HG03432 (cell line): ENCODE measurements around the gene C19orf53.
"Not testable (repeated sequence)": the region's sequence is repeated elsewhere in the genome, so short reads cannot be mapped to it uniquely, and the experiment has no call there.

Source experiments
- ATAC-seq: cut with Tn5 transposase; IDR thresholded peaks from one replicate; pipeline ENCODE4 v1.9.1; 2021; ENCODE audit warnings: mild to moderate bottlenecking, moderate library complexity; ENCODE audit not compliant: unreplicated experiment

Gene C19orf53

DNA sequence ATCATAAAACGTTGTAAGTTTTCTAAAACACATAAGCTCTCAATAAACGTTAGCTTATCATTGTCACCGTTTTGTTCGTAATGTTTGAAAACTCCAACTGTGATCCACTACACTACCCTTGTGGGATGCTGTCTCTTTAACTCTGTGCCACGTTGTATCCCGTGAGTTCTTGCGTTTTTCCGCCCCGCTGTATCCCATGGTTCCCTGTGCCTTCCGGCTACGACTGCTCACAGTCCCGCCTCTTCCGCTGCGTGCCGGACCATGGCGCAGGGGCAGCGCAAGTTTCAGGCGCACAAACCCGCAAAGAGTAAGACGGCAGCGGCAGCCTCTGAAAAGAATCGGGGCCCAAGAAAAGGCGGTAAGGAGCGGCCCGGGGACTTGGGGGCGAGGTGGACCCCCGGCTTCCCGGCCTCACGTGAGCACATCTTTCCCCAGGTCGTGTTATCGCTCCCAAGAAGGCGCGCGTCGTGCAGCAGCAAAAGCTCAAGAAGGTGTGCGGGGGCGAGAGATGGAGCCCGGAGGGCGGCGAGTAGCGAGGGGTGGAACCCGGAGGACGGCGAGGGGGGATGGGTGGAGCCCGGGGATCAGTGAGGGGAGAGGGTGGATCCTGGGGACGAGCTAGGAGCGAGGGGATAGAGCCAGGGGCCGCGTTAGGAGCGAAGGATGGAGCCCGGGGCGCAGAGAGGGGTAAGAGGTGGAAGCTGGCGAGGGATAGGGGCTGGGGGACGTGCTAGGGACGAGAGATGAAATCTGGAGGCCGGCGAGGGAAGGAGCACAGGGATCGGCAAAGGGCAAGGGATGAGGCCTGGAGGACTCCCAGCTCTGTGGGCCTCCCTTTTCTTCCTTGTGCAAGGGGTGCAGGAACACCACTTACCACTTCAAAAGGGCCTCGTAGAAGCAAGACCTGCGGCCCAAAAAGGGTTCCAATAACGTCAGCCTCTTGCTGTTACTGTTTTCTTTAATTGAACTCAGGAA, at the start of gene C19orf53:
C19orf53 (plus strand) TSS at position 240 of the 975 bp plus-strand sequence; CDS start at position 262, 22 bp downstream.
- peak; percentile 92 for ATAC-seq

- ATAC-seq = no peak
These were observed 47.9 kb upstream of the C19orf53 start for GRCh38 chr19:13726323-13726722.

- ATAC-seq = no peak
These were observed 46.5 kb upstream of the C19orf53 start for GRCh38 chr19:13727798-13728197.

DNA sequence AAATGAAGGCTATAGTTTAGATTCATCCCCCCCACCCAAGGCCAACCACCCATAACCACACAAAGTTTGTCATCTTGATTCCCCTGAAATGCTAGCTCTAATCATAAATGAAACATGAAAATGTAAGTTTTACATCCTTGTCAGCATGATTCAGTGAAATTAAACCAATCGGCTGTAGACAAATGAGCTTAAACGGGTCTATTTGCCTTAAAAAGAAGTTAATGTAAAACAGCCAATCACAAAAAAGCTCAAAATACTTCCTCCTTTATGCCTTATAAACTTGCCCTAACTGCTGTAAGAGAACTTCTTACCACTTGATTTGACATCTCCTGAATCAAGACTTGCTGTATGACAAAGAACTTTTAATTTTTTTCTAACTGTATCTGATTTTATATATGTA, 44.4 kb upstream of the C19orf53 start:
- no peak for ATAC-seq

GRCh38 chr19:13731147-13731964, 42.9 kb upstream of the C19orf53 start:
- ATAC-seq = peak; percentile 95

DNA sequence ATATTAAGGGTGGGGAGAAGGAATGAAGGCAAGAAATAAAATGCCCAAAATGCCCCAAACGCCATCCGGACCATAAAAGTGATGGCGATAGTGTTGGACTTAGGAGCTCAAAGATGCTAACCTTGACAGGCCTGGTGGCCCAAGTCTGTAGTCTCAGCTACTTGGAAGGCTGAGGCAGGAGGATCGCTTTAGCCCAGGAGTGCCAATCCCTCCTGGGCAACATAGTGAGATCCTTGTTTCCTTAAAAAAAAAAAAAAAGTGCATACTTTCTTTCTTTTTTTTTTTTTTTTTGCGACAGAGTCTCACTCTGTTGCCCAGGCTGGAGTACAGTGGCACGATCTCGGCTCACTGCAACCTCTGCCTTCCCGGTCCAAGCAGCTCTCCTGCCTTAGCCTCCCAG, 41.9 kb upstream of the C19orf53 start:
- no peak for ATAC-seq

- no peak for ATAC-seq
These were observed 39.5 kb upstream of the C19orf53 start for GRCh38 chr19:13734751-13735150.

DNA sequence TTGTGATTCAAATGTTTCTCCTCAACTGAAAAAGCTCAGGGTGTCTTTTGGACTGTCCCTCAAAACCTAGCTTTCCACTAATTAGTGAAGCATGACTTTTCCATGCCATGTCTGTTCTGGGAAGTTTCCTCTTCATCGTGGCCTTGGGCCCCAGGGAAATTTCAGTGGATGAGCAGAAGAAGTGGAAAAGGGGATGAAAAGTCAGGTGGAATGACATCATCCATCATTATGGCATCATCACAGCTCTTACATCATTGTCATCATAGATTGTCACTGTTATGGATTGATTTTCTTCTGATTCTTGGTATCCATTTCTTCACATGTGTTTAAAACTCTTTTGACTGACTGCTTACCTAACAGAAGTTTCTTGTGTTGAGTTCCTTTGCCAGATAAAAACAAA, 36.2 kb upstream of the C19orf53 start:
- no peak for ATAC-seq

- no peak for ATAC-seq
These were observed 32.4 kb upstream of the C19orf53 start for GRCh38 chr19:13741893-13742292.

GRCh38 chr19:13742756-13743155, 31.5 kb upstream of the C19orf53 start:
- no peak for ATAC-seq

- no peak for ATAC-seq
These were observed 30.1 kb upstream of the C19orf53 start for GRCh38 chr19:13744174-13744573.

- no peak for ATAC-seq
These were observed 27.2 kb upstream of the C19orf53 start for GRCh38 chr19:13747098-13747453.

DNA sequence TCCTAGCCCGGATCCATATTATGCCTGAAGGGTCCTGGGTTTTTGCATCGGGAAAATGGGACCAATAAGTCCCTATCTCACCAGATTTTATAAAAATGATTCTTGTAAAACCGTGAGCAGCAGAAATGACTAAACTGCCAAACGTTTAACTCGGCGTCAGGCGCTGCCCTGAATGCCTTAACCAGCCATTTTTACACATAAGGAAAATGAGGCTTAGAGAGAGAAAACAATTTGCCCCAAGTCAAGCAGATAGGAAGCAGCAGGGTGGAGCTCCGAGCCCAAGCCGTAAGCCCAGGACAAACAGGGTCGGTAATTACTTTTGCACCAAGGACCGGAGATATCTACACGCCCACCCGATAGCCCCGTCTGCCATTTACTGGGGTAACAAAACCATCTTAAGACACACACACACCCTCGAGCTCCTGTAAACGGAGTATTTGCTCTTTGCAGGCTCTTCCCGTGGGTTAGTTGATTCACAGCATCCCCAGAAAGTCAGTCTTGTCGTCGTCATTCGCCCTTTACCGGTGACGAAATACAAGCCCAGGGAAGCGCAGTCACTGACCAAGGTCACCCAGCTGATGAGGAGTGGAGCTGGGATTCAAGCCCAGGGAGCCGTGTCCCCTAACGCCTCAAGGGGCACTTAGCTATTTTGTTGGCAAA, 26.0 kb upstream of the C19orf53 start:
- ATAC-seq = no peak

GRCh38 chr19:13751436-13751835, 22.8 kb upstream of the C19orf53 start:
- ATAC-seq = no peak

- ATAC-seq = not testable (repeated sequence)
These were observed 20.6 kb upstream of the C19orf53 start for GRCh38 chr19:13753622-13754021.

- no peak for ATAC-seq
These were observed 18.0 kb upstream of the C19orf53 start for GRCh38 chr19:13756210-13756609.

DNA sequence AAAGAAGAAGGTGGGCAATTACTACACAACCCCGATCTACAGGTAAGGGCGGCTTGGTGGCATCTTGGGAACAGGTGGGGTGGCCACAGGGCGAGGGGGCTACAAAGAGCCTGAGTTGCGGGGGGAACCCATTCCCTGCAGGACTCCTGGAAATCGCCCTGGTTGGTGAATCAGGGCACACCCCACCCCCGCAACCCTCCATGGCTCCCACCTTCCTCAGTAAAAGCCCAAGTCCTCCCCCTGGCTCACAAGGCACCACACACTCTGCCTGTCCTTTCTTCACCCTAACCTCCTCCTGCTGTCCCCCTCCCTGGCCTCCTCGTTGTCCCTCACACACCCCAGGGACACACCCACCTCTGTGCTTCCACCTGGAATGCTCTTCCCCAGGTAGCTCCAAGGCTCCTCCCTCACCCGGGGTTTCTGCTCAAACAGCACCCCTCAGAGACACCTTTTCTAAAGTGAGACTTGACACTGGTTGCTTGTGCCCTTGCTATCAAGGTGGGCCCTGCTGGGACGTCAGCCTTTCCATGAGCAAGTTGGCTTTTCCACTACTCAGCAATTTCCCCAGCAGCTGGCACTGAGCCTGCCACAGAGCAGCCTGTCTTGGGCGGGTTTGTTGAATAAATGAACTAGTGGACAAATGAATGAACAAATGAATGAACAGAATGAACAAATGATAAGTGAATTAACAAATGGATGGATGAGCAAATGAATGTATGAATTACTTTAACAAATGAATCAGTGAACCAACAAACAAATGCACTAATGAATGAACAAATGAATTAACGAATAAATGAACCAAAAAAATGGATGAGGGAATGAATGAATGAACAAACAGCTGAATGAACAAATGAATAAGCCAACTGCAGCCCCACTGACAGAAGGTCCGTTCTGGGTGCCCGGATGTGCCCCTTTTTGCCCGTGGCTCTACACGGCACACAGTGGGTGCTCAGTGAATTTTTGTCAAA, 16.2 kb upstream of the C19orf53 start:
- no peak for ATAC-seq

GRCh38 chr19:13758795-13759194, 15.5 kb upstream of the C19orf53 start:
- ATAC-seq = no peak

DNA sequence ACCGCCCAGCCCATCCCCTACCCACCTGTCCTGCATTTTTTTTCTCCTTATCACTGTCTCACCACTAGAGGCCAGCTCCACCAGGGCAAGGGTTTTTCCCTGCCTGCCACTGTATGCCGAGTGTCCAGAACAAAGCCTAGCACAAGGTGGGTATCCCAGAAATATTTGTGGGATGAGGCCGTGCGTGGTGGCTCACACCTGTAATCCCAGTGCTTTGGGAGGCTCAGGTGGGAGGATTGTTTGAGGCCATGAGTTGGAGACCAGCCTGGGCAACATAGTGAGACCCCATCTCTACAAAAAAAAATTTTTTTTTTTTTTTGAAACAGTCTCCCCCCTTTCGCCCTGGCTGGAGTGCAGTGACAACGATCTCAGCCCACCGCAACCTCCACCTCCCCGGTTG, 12.8 kb upstream of the C19orf53 start:
- no peak for ATAC-seq

DNA sequence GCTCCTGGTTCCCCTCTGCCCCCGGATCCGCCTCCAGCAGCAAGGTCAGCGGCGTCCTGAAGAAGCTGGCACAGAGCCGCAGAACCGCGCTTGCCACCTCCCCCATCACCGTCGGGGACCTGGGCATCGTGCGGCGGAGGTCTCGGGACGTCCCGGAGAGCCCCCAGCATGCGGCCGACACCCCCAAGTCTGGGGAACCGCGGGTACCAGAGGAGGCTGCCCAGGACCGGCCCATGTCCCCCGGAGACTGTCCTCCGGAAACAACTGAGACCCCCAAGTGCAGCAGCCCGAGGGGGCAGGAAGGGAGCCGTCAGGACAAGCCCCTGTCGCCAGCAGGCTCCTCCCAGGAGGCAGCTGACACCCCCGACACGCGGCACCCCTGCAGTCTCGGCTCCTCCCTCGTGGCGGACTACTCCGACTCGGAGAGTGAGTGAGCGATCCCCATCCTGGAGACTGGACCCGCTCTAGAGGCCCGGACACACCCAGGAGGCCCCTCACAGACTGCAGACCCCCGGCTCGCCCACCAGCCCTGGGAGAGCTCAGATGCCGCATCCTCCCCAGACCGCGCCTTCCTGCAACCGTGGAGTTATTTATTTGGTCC, 11.5 kb upstream of the C19orf53 start:
- ATAC-seq = no peak
